Measurements from ENCODE around the gene CSMD2.

Gene CSMD2

GRCh38 chr1:33790577-33790976 is 374.5 kb downstream of the CSMD2 start:
- no peaks in the 10 kb centered on the region for H3F3A ChIP-seq (ENCODE audit: insufficient read depth, low read length)
- H3K4me1 ChIP-seq (ENCODE audit: low read length): no peaks in the 10 kb centered on the region
- no peak overlapping the region for H3K27ac ChIP-seq (ENCODE audit: low read length)
- H4K20me1 ChIP-seq (ENCODE audit: insufficient read depth, low read length): no peaks in the 10 kb centered on the region
- no peak overlapping the region for H3K9ac ChIP-seq (ENCODE audit: low read length)
- no peak overlapping the region for H3K4me3 ChIP-seq (ENCODE audit: low read length)
- no peak overlapping the region for H2AFZ ChIP-seq (ENCODE audit: low read length)
- TF ChIP-seq CTCF (IDR thresholded peaks at IDR 0.05; ENCODE audit: low read length) (no peak), EZH2 (optimal IDR thresholded peaks at IDR 0.05; ENCODE audit: low read depth, low read length) (no peak), EZH2phosphoT487 (IDR thresholded peaks at IDR 0.05; ENCODE audit: low read length) (no peak)
- H3K4me2 ChIP-seq (ENCODE audit: low read depth, low read length): no peak overlapping the region
- no peaks in the 10 kb centered on the region for H3K9me2 ChIP-seq (replicated peaks; ENCODE audit: insufficient read depth, low read length)
- no peaks in the 10 kb centered on the region for H3K36me3 ChIP-seq (replicated peaks; ENCODE audit: insufficient read depth, low read length)
- DNase-seq: no peak
- peaks cover 17% of the 10 kb centered on the region for H3K27me3 ChIP-seq (replicated peaks; ENCODE audit: insufficient read depth, low read length)
- H3K79me2 ChIP-seq (ENCODE audit: low read length): no peaks in the 10 kb centered on the region
- H3K9me3 ChIP-seq (replicated peaks; ENCODE audit: insufficient read depth, low read length): no peaks in the 10 kb centered on the region

- Histone ChIP-seq H3K4me3 (ENCODE audit: low read length) (no peak overlapping the region), H3K4me1 (ENCODE audit: low read length) (no peaks in the 10 kb centered on the region), H3K9me2 (replicated peaks; ENCODE audit: insufficient read depth, low read length) (no peaks in the 10 kb centered on the region), H2AFZ (ENCODE audit: low read length) (no peak overlapping the region), H3F3A (ENCODE audit: insufficient read depth, low read length) (no peaks in the 10 kb centered on the region), H3K27me3 (replicated peaks; ENCODE audit: insufficient read depth, low read length) (peaks cover 47% of the 10 kb centered on the region), H3K9ac (ENCODE audit: low read length) (no peak overlapping the region), H3K27ac (ENCODE audit: low read length) (no peak overlapping the region), H3K4me2 (ENCODE audit: low read depth, low read length) (no peak overlapping the region), H3K79me2 (ENCODE audit: low read length) (no peaks in the 10 kb centered on the region), H3K9me3 (replicated peaks; ENCODE audit: insufficient read depth, low read length) (no peaks in the 10 kb centered on the region), H4K20me1 (ENCODE audit: insufficient read depth, low read length) (no peaks in the 10 kb centered on the region), H3K36me3 (replicated peaks; ENCODE audit: insufficient read depth, low read length) (no peaks in the 10 kb centered on the region)
- no peak for DNase-seq
- TF ChIP-seq EZH2phosphoT487 (IDR thresholded peaks at IDR 0.05; ENCODE audit: low read length) (no peak), EZH2 (optimal IDR thresholded peaks at IDR 0.05; ENCODE audit: low read depth, low read length) (no peak), CTCF (IDR thresholded peaks at IDR 0.05; ENCODE audit: low read length) (no peak)
These were observed 380.2 kb downstream of the CSMD2 start for GRCh38 chr1:33784876-33785275.

GRCh38 chr1:33782776-33783175 is 382.3 kb downstream of the CSMD2 start:
- Histone ChIP-seq H3K4me1 (ENCODE audit: low read length) (no peaks in the 10 kb centered on the region), H3K4me2 (ENCODE audit: low read depth, low read length) (no peak overlapping the region), H3K79me2 (ENCODE audit: low read length) (no peaks in the 10 kb centered on the region), H2AFZ (ENCODE audit: low read length) (no peak overlapping the region), H3F3A (ENCODE audit: insufficient read depth, low read length) (no peaks in the 10 kb centered on the region), H3K9me3 (replicated peaks; ENCODE audit: insufficient read depth, low read length) (no peaks in the 10 kb centered on the region), H3K36me3 (replicated peaks; ENCODE audit: insufficient read depth, low read length) (no peaks in the 10 kb centered on the region), H4K20me1 (ENCODE audit: insufficient read depth, low read length) (no peaks in the 10 kb centered on the region), H3K27ac (ENCODE audit: low read length) (no peak overlapping the region), H3K9ac (ENCODE audit: low read length) (no peak overlapping the region), H3K4me3 (ENCODE audit: low read length) (no peak overlapping the region), H3K27me3 (replicated peaks; ENCODE audit: insufficient read depth, low read length) (peaks cover 47% of the 10 kb centered on the region), H3K9me2 (replicated peaks; ENCODE audit: insufficient read depth, low read length) (no peaks in the 10 kb centered on the region)
- DNase-seq: no peak
- TF ChIP-seq EZH2phosphoT487 (IDR thresholded peaks at IDR 0.05; ENCODE audit: low read length) (no peak), EZH2 (optimal IDR thresholded peaks at IDR 0.05; ENCODE audit: low read depth, low read length) (no peak), CTCF (IDR thresholded peaks at IDR 0.05; ENCODE audit: low read length) (no peak)

All from MM.1S (cell line).